H9 (cell line): Measurements from ENCODE around the gene NSMCE4A. TPM values are rescaled to one million over a fixed set of nuclear protein-coding genes. Genes with fewer than 3 reads are reported as not detected.

Source experiments
- DNase-seq: peaks from one replicate; pipeline ENCODE4 v3.0.0-alpha.2; 2017
- H2AFZ ChIP-seq: one replicate; pipeline ENCODE4 v1.6.1; 2013; ENCODE audit warnings: mild to moderate bottlenecking, low read length, control low read depth, moderate library complexity
- H2AK5ac ChIP-seq: 2 replicates; pipeline ENCODE4 v1.6.1; 2013; ENCODE audit warnings: low read length, control low read depth, mixed read lengths; ENCODE audit not compliant: insufficient read length
- H2BK120ac ChIP-seq: one replicate; pipeline ENCODE4 v1.6.1; 2013; ENCODE audit warnings: low read depth, mild to moderate bottlenecking, low read length, control low read depth, inconsistent platforms; ENCODE audit not compliant: poor library complexity, severe bottlenecking
- H2BK12ac ChIP-seq: 2 replicates; pipeline ENCODE4 v1.6.1; 2013; ENCODE audit warnings: low read length, control low read depth, mixed read lengths, low read depth; ENCODE audit not compliant: insufficient read length
- H2BK15ac ChIP-seq: 2 replicates; pipeline ENCODE4 v1.6.1; 2013; ENCODE audit warnings: low read depth, low read length, control low read depth
- H2BK20ac ChIP-seq: one replicate; pipeline ENCODE4 v1.6.1; 2013; ENCODE audit warnings: low read depth, mild to moderate bottlenecking, low read length, control low read depth, inconsistent platforms; ENCODE audit not compliant: poor library complexity, severe bottlenecking
- H2BK5ac ChIP-seq: 2 replicates; pipeline ENCODE4 v1.6.1; 2013; ENCODE audit warnings: low read length, control low read depth, mixed read lengths; ENCODE audit not compliant: insufficient read length
- H3K14ac ChIP-seq: 2 replicates; pipeline ENCODE4 v1.6.1; 2013; ENCODE audit warnings: low read length, control low read depth; ENCODE audit not compliant: insufficient read depth
- H3K18ac ChIP-seq: 2 replicates; pipeline ENCODE4 v1.6.1; 2013; ENCODE audit warnings: low read depth, mild to moderate bottlenecking, mixed read lengths, low read length, control low read depth; ENCODE audit not compliant: insufficient read length
- H3K23ac ChIP-seq: 2 replicates; pipeline ENCODE4 v1.6.1; 2013; ENCODE audit warnings: low read length, control low read depth, mixed read lengths, low read depth; ENCODE audit not compliant: insufficient read length
- H3K23me2 ChIP-seq: 2 replicates; pipeline ENCODE4 v1.6.1; 2013; ENCODE audit warnings: low read depth, mild to moderate bottlenecking, mixed read lengths, low read length, control low read depth; ENCODE audit not compliant: insufficient read length, poor library complexity, severe bottlenecking
- H3K27ac ChIP-seq: 2 replicates; pipeline ENCODE4 v1.5.1; 2013; ENCODE audit warnings: low read length, control low read depth, mixed read lengths, low read depth; ENCODE audit not compliant: insufficient read length
- H3K27me3 ChIP-seq: 2 replicates; pipeline ENCODE4 v1.6.1; 2013; ENCODE audit warnings: low read length, control low read depth, inconsistent platforms; ENCODE audit not compliant: insufficient read depth
- H3K4ac ChIP-seq: 2 replicates; pipeline ENCODE4 v1.6.1; 2013; ENCODE audit warnings: low read depth, mild to moderate bottlenecking, control low read depth, inconsistent platforms, low read length, moderate library complexity
- H3K4me1 ChIP-seq: 2 replicates; pipeline ENCODE4 v1.6.1; 2013; ENCODE audit warnings: low read length, control low read depth, inconsistent platforms; ENCODE audit not compliant: insufficient read depth
- H3K4me2 ChIP-seq: 2 replicates; pipeline ENCODE4 v1.6.1; 2013; ENCODE audit warnings: low read length, control low read depth, mixed read lengths; ENCODE audit not compliant: insufficient read length, insufficient read depth
- H3K56ac ChIP-seq: 2 replicates; pipeline ENCODE4 v1.6.1; 2013; ENCODE audit warnings: low read depth, mild to moderate bottlenecking, mixed read lengths, low read length, control low read depth; ENCODE audit not compliant: insufficient read length
- H3K79me1 ChIP-seq: 2 replicates; pipeline ENCODE4 v1.6.1; 2013; ENCODE audit warnings: low read depth, mild to moderate bottlenecking, moderate library complexity, low read length, control low read depth, inconsistent platforms; ENCODE audit not compliant: insufficient read depth, poor library complexity, severe bottlenecking
- H3K79me2 ChIP-seq: 2 replicates; pipeline ENCODE4 v1.6.1; 2013; ENCODE audit warnings: low read length, control low read depth, inconsistent platforms; ENCODE audit not compliant: insufficient read depth
- H3K9ac ChIP-seq: 2 replicates; pipeline ENCODE4 v1.6.1; 2013; ENCODE audit warnings: low read length, control low read depth, mixed read lengths; ENCODE audit not compliant: insufficient read length; ENCODE audit errors: extremely low read depth
- H3K9me3 ChIP-seq: one replicate; pipeline ENCODE4 v1.6.1; 2013; ENCODE audit warnings: low read depth, low read length, inconsistent platforms; ENCODE audit not compliant: control insufficient read depth
- H3T11ph ChIP-seq: one replicate; pipeline ENCODE4 v1.6.1; 2013; ENCODE audit warnings: mild to moderate bottlenecking, low read length, control low read depth, inconsistent platforms
- H4K20me1 ChIP-seq: one replicate; pipeline ENCODE4 v1.6.1; 2013; ENCODE audit not compliant: control insufficient read depth, insufficient read length, insufficient read depth
- H4K5ac ChIP-seq: 2 replicates; pipeline ENCODE4 v1.6.1; 2013; ENCODE audit warnings: low read depth, mild to moderate bottlenecking, mixed read lengths, low read length, control low read depth; ENCODE audit not compliant: insufficient read length
- H4K8ac ChIP-seq: replicated peaks from 2 replicates; pipeline ENCODE4 v1.6.1; 2013; ENCODE audit warnings: low read length, control low read depth, mixed read lengths, low read depth; ENCODE audit not compliant: insufficient read length
- H4K91ac ChIP-seq: 2 replicates; pipeline ENCODE4 v1.6.1; 2013; ENCODE audit warnings: low read depth, mild to moderate bottlenecking, moderate library complexity, mixed read lengths, low read length, control low read depth; ENCODE audit not compliant: insufficient read length
- H3K27ac Mint-ChIP-seq, 3 experiments: 2 replicates in 2 of 3; 3 replicates in 1 of 3; pipeline ENCODE4 v1.8.0; 2020 to 2021; ENCODE audit warnings: mixed read lengths in 3 of 3, mild to moderate bottlenecking in 1 of 3, moderate library complexity in 1 of 3
- H3K27me3 Mint-ChIP-seq: 2 replicates; pipeline ENCODE4 v1.8.0; 2021; ENCODE audit warnings: low read depth, mild to moderate bottlenecking, moderate library complexity, mixed read lengths
- H3K36me3 Mint-ChIP-seq, 3 experiments: 2 replicates in 2 of 3; 3 replicates in 1 of 3; pipeline ENCODE4 v1.8.0; 2020 to 2021; ENCODE audit warnings: low read depth in 3 of 3, mixed read lengths in 3 of 3; ENCODE audit not compliant: insufficient read depth in 1 of 3
- H3K4me1 Mint-ChIP-seq, 2 experiments: 2 replicates each; pipeline ENCODE4 v1.8.0; 2020; ENCODE audit warnings: mixed read lengths in 2 of 2
- H3K4me3 Mint-ChIP-seq, 2 experiments: 2 replicates in 1 of 2; 3 replicates in 1 of 2; pipeline ENCODE4 v1.8.0; 2020 to 2021; ENCODE audit warnings: mild to moderate bottlenecking in 2 of 2, mixed read lengths in 2 of 2, moderate library complexity in 1 of 2
- H3K9me3 Mint-ChIP-seq, 2 experiments: 2 replicates in 1 of 2; 3 replicates in 1 of 2; pipeline ENCODE4 v1.8.0; 2020; ENCODE audit warnings: mild to moderate bottlenecking in 2 of 2, mixed read lengths in 2 of 2, moderate library complexity in 1 of 2
- WGBS: extraction: QIAGEN DNeasy Blood & Tissue Kit; methylation state at CpG from one replicate; pipeline ENCODE4 v1.1.7; 2013; ENCODE audit warnings: missing lambda C conversion rate, low lambda C conversion rate, mixed read lengths; ENCODE audit not compliant: insufficient read length; ENCODE audit errors: extremely low coverage; 5-methylcytosine and 5-hydroxymethylcytosine counted together
- total RNA-seq: library from RNA; stranded (reverse); gene quantifications from 2 replicates; pipeline ENCODE4 v1.2.1, GENCODE V29; 2021
- TF ChIP-seq, protein P1 (sequence below): fragments of 200-600 bp; sonication (generic); conservative IDR thresholded peaks from 3 replicates; pipeline ENCODE4 v1.8.0; 2021; ENCODE audit warnings: antibody characterized with exemption, mild to moderate bottlenecking

Gene NSMCE4A
- total RNA-seq, 1 experiment from 2014 or later, result 59.0 TPM

DNA sequence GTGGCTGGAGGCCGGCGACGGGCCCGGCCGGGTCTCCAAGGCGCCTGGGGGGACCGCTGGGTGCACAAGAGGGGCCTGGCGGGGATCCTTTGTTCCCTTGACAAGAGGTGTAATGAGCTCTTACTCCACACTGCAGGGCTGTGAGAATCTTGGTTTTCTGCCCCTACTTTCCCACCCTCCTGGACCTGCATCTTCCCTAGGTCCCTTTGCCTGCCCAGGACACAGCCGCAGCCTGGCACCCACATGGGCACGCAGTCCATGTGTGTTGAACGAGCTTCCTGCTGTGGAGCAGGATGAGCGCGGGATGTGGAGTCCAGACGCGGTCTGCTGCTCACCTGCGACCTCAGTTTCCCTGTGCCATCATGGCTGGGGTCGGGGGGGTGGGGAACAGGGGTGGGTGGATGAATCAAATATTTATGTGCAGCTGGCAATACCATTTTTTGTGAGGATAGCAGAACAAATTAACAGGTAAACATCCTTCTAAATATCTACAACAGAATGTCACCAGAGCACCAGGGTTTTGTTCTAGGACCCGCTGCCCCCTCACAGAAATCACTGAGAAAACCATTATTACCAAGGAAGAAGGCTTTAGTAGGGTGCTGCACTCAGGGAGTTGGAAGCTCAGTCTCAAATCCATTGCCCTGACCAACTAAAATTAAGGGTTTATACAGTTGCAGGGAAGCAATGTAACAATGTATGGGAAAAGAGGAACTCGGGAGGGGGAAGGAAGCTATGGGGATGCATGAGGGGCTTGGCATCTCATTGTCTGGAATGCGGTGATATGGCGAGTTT is 474 bp upstream of the NSMCE4A start:
- H3K79me1 ChIP-seq, result no peaks in the 10 kb centered on the region
- peaks cover 5% of the 10 kb centered on the region for H3K27me3 Mint-ChIP-seq
- H3K14ac ChIP-seq, result no peak overlapping the region
- peak overlapping the region in 1 of 3 experiments; percentile 64; a peak in 1 of 7 replicates for H3K27ac Mint-ChIP-seq
- H2BK20ac ChIP-seq, result no peak overlapping the region
- H3K9me3 ChIP-seq, result peaks cover 18% of the 10 kb centered on the region
- peak overlapping the region; percentile 39 for H3K18ac ChIP-seq
- no peak overlapping the region for H2BK12ac ChIP-seq
- H2AFZ ChIP-seq, result no peak overlapping the region
- no peak overlapping the region for H2BK120ac ChIP-seq
- H3K27me3 ChIP-seq, result no peaks in the 10 kb centered on the region
- no peak overlapping the region for H3K23ac ChIP-seq
- H3K4ac ChIP-seq, result no peak overlapping the region
- peak overlapping the region; percentile 13 for H3K4me2 ChIP-seq
- WGBS, result no CpG with 5 or more reads among the region's 21 CpGs
- no peak overlapping the region for H3T11ph ChIP-seq
- H2BK5ac ChIP-seq, result no peak overlapping the region
- no peak overlapping the region for H4K5ac ChIP-seq
- no peak overlapping the region for H3K56ac ChIP-seq
- no peak overlapping the region for H2AK5ac ChIP-seq
- H4K91ac ChIP-seq, result no peak overlapping the region
- peaks cover 20 to 29% of the 10 kb centered on the region in 2 experiments for H3K9me3 Mint-ChIP-seq
- H3K27ac ChIP-seq, result no peak overlapping the region
- no peaks in the 10 kb centered on the region for H4K20me1 ChIP-seq
- no peak overlapping the region for H2BK15ac ChIP-seq
- H3K4me3 Mint-ChIP-seq, result peak overlapping the region; percentile 80 to 81
- H3K9ac ChIP-seq, result no peak overlapping the region
- TF ChIP-seq, protein P1, sequence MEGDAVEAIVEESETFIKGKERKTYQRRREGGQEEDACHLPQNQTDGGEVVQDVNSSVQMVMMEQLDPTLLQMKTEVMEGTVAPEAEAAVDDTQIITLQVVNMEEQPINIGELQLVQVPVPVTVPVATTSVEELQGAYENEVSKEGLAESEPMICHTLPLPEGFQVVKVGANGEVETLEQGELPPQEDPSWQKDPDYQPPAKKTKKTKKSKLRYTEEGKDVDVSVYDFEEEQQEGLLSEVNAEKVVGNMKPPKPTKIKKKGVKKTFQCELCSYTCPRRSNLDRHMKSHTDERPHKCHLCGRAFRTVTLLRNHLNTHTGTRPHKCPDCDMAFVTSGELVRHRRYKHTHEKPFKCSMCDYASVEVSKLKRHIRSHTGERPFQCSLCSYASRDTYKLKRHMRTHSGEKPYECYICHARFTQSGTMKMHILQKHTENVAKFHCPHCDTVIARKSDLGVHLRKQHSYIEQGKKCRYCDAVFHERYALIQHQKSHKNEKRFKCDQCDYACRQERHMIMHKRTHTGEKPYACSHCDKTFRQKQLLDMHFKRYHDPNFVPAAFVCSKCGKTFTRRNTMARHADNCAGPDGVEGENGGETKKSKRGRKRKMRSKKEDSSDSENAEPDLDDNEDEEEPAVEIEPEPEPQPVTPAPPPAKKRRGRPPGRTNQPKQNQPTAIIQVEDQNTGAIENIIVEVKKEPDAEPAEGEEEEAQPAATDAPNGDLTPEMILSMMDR, result no peak
- H4K8ac ChIP-seq, result no peak overlapping the region
- DNase-seq, result peak; percentile 83
- peaks cover 11 to 15% of the 10 kb centered on the region in 2 experiments for H3K4me1 Mint-ChIP-seq
- H3K79me2 ChIP-seq, result peaks cover 2% of the 10 kb centered on the region; the same call in 1 of the 2 replicates
- peaks cover 6% of the 10 kb centered on the region for H3K23me2 ChIP-seq
- peaks cover 24 to 48% (median 46%) of the 10 kb centered on the region in 3 experiments for H3K36me3 Mint-ChIP-seq
- no peaks in the 10 kb centered on the region; the same call in 1 of the 2 replicates for H3K4me1 ChIP-seq
